Measurements from ENCODE around the gene ANKRD24.
"Not testable (repeated sequence)": the region's sequence is repeated elsewhere in the genome, so short reads cannot be mapped to it uniquely, and the experiment has no call there.

ANKRD24 gene

GRCh38 chr19:4182084-4182810 is at the start of gene ANKRD24, which contains the start of gene SIRT6:
Gene ANKRD24, plus strand, starts transcription at chr19:4182689. Its CDS starts 3,737 bp downstream, at chr19:4186426.
Gene SIRT6, minus strand, starts transcription at chr19:4182563. Its CDS starts 24 bp downstream, at chr19:4182539.
- TF ChIP-seq BACH2 (CRISPR knock-in tag; IDR thresholded peaks at IDR 0.05; ENCODE audit: borderline replicate concordance) (no peak), TSHZ2 (CRISPR knock-in tag; IDR thresholded peaks at IDR 0.05) (0 out of 2 replicates have a peak, but pooled peaks have one; percentile 66), PATZ1 (CRISPR knock-in tag; IDR thresholded peaks at IDR 0.05; ENCODE audit: borderline replicate concordance) (0 out of 2 replicates have a peak, but pooled peaks have one; percentile 24), GLIS3 (CRISPR knock-in tag; IDR thresholded peaks at IDR 0.05) (no peak), ZFP3 (CRISPR knock-in tag; IDR thresholded peaks at IDR 0.05) (0 out of 2 replicates have a peak, but pooled peaks have one; percentile 35)
- peak; percentile 91 for ATAC-seq

- peak; percentile 27 for ATAC-seq
- TF ChIP-seq OSR1 (CRISPR knock-in tag; IDR thresholded peaks at IDR 0.05) (no peak), SNAI2 (CRISPR knock-in tag; IDR thresholded peaks at IDR 0.05) (no peak), ZFP30 (CRISPR knock-in tag; IDR thresholded peaks at IDR 0.05) (no peak), TCF4 (CRISPR knock-in tag; IDR thresholded peaks at IDR 0.05; ENCODE audit: borderline replicate concordance) (no peak), PPARA (CRISPR knock-in tag; IDR thresholded peaks at IDR 0.05; ENCODE audit: borderline replicate concordance) (no peak)
Observed at GRCh38 chr19:4134351-4134750, 48.1 kb upstream of the ANKRD24 start.

- not testable (repeated sequence) for ATAC-seq
Observed at GRCh38 chr19:4135386-4135785, 47.1 kb upstream of the ANKRD24 start.

GRCh38 chr19:4136680-4137088 is 45.8 kb upstream of the ANKRD24 start:
- no peak for ATAC-seq
- no peak for TF ChIP-seq PATZ1 (CRISPR knock-in tag; IDR thresholded peaks at IDR 0.05; ENCODE audit: borderline replicate concordance)
- TF ChIP-seq GLIS3 (CRISPR knock-in tag; IDR thresholded peaks at IDR 0.05): no peak
- no peak for TF ChIP-seq POU6F1 (CRISPR knock-in tag; IDR thresholded peaks at IDR 0.05; ENCODE audit: borderline replicate concordance, low read depth)
- TF ChIP-seq TCF4 (CRISPR knock-in tag; IDR thresholded peaks at IDR 0.05; ENCODE audit: borderline replicate concordance): no peak
- TF ChIP-seq ZFP3 (CRISPR knock-in tag; IDR thresholded peaks at IDR 0.05): no peak
- no peak for TF ChIP-seq ISL1 (CRISPR knock-in tag; IDR thresholded peaks at IDR 0.05)

GRCh38 chr19:4138445-4138844 is 44.0 kb upstream of the ANKRD24 start:
- TF ChIP-seq GLIS3 (CRISPR knock-in tag; IDR thresholded peaks at IDR 0.05): no peak
- TF ChIP-seq ZNF8 (CRISPR knock-in tag; IDR thresholded peaks at IDR 0.05): no peak
- no peak for ATAC-seq

GRCh38 chr19:4139614-4140236 is 42.8 kb upstream of the ANKRD24 start:
- TF ChIP-seq GLIS3 (CRISPR knock-in tag; IDR thresholded peaks at IDR 0.05) (no peak), ZNF70 (CRISPR knock-in tag; IDR thresholded peaks at IDR 0.05) (no peak), OSR1 (CRISPR knock-in tag; IDR thresholded peaks at IDR 0.05) (no peak)
- ATAC-seq: peak; percentile 89

All from SK-N-SH treated with all-trans-retinoic acid at 6 μM for 48 hours (cell line).